Midbrain (tissue), 1 donor: Measurements from ENCODE around the gene TSPAN18.

ENCODE experiments used
- DNase-seq: peaks from one replicate; lab custom pipeline; 2025; lab: John Stamatoyannopoulos, UW

Gene TSPAN18

DNA sequence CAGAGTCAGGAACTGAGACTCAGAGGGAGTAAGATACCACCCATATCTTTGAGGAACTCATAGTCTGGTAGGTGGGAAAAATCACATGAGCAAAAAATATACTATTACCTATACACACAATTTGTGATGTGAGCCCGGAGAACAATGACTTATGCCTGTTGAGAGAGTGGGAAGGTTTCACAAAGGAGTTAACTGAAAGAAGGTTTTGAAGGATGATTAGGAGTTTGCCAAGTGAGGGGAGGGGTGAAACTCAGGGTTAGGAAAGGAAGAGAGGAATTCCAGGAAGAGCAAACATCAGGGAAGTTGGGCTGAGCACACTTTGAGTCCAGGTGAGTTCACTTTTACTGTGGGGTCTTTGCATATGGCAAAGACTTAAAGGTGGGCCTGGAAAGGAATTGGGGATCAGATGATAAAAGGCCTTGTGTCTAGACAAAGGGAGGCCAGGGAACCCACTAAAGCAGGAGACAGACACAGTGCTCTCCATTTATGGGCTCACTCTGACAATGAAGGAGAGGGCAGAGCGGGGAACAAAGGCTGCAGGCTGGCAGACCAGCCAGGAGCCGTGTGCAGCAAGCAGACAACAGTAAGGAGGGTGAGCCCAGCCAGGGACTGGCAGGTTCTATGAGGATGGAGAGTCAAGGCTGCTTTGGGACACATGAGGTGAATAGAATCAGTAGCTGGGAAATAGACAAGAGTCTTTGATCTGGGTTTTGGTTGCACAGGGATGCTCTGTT is 33.1 kb downstream of the TSPAN18 start:
- no peak for DNase-seq

DNA sequence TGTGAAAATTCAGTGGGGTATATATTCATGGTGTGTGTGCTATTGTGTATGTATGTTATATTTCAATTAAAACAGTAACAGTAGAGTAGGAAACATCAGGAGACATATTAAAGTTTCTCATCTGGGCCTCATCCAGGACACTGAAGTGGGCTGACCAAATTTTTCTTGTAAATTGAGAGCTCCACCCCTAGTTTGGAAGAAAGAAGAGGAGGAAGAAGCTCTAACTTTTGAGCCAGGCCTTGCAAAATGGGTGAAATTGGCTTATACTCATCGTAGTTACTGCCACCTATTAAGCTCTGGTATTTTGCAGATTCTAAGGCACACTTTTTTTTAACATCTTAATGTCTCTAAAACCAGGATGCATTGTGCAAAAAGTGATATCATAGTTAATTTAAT is 33.7 kb downstream of the TSPAN18 start:
- DNase-seq = no peak

DNA sequence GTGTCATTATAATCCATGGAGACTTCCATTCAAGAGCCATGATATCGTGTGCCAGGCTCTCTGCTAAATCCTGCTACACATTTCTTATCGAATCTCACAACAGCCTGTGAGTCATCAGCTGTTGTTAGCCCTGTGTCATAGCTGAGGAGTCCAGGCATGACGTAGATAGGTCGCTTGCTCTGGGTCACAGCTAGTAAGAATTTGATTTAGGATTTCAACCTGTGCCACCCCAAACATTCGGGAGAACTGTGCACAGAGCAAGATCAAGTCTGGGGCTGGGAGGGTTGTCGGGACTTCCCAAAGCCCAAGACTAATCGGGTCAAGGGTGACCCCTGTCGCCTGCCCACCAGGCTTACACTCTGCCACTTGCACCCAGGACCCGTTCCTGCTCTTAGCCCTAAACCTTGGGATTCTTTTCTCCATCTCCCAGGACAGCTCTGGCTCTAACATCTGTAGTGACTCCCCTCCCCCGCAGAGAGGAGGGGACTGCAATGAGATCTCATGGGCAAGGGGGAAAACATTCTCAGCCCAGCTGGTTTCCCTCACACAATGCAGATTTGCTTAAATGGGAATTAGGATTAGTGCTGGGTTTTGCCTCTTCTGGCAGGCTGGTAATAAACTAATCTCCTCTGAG is 34.3 kb downstream of the TSPAN18 start:
- no peak for DNase-seq

DNA sequence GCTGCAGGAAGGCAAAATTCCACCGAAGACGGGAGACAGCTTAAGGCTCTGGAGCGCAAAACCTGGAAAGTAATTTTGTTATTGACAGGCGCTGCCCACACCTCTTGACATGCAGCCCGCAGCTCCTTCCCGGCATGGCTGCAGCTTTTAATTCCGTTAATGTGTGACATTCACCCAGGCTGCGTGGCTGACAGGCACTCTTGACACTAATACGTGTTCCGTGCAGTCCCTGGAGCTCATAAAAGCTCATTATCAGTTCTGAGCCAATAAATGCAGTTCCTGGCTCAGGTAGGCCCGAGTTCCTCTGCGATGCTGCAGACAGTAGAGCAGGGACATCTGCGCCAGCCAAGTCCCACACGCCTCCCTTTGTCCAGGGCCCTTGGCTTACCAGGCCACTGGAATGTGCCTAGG is 34.8 kb downstream of the TSPAN18 start:
- DNase-seq = no peak

DNA sequence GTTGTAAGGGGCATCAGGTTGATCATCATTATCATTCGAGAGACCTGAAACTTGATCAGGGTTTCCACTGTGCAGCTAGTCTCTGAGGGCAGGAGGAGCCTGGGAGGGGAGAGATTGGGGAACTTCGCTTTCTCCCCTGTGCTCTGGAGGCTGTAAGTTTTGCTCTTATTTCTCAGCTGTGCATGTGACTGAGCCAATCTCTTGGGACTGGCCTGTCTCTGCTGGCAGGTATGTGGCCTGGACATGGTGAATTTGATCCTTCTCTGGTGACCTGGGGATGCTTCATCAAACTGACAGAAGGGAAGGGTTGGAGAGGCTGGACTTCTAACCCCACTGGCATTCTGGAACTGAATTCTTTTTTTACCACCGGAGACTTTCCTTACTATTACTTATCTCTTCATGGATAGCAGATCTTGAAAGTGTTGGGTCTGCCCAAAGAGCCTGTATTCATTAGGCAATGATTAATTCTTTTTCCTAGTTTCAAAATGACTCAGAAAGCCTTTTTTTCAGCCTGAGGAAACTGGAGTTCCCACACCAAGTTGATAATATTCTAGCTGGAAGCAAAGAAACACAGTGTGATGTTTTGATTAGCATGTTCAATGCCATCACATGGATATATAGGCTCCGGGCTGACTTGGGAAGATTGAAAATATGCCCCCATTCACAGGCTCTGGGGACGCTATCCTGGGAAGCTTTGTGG is 36.5 kb downstream of the TSPAN18 start:
- DNase-seq = no peak

DNA sequence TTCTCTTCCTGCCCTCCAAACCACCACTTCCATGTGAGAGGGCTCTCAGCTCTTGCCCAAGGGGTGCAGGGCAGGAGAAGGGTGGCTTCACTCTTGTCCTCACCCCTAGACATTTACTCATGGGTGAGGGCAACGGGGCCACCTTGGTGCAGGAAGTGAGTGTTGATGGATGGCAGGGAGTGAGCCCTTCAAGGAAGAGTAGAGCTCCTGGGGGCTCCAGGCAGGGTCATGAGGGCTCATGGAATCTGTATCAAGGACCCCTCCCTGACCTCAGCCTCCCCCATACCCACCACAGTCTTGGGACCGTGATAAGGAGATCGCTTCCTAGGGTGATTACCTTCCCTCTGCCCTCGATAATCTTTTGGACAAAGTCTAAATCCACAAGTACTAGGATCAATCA is 37.8 kb downstream of the TSPAN18 start:
- DNase-seq = no peak

DNA sequence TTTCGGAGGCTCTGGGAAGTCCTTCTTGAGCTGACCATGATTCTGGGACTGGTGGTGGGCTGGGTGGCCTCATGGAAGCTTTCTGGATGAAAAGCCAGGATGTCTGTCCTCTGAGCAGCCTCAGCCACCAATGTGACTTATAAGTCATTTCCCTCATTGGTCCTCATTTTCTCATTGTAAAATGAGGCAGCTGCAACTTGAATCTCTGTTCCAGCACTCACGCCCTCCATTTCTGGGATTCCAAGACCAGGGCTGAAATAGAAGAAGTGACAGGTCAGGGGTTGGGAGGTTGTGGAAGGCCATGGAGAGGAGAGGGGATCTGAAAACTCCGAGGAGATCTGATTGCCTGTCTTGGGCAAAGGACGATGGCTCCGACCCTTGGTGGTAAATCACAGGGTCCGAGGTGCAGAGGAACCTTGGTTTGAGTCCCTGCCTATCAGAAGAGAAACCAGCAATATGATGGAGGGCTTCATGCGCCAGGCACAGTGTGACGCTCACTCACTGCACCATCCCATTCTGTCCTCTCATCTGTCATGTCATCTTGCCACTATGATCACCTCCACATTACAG is 38.3 kb downstream of the TSPAN18 start:
- DNase-seq = no peak

DNA sequence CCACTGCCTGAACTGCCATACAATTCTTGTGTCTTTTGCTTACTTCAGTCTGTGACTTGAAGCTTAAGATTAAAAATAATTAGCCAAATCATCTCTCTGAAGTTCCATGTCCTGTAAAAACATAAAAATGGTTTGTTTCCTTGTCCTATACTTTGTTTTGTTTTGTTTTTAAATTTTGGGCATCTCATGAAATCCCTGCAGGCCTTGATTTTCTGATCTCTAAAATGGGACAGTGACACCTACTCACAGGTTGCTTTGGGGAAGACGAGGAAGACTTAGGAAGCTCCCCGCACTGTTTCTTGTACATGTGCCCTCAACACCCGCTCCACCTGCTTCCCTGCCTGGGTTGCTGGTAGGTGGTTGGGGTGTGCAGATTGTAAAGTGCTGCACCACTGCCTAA is 38.9 kb downstream of the TSPAN18 start:
- no peak for DNase-seq

DNA sequence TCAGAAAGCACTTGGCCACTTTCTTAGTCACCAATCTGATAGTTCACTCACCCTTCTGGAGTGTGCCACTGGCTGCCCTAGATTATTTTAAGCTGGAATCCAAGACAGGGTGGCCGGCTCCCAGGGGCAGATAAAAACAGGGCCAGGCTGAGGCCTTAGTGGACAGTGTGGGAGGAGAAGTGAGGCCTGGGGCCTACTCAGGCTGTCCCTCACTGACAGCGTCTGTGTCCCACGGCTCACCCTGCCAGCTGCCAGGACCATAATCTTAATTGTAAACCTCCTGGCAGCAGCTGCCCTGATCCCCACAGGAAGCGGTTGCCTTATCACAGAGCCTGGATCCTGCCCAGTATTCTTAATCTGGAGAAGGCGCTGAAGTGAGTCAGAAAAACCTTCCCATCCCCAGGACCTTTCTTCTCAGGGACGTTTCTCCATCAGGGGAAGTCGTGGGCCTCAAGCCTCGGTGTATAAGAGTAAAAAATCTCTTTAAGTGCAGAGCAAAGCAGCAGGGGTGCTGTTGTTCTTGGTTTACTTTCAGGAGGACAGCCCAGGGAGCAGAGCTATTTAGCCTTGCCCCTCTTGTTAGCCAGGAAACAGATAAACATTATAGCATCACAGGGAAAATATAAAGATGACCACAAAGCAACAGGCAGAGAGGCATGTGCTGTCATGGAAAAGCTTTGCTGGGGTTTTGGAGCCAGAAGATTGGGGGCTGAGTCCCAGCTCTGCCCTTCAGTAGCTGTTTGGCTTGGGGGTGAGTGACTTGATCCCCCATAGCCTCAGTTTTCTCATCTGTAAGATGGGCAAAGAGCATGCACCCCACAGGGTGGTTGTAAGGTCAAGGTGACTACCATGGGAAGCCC is 39.6 kb downstream of the TSPAN18 start:
- no peak for DNase-seq

DNA sequence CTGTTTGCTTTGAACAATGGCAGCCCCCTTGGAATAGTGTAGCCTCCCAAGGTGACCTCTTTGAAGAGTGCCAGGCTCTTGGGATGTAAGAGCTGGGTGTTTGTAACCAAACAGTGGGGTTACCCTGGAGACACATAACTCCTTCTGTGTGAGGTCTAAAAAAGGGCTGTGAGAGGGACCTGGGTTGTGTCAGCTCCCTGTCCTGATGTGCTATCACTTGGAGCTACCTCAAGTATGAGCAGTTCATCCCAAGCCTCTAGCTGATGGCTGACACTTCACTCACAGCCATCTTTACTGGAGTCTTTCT is 40.2 kb downstream of the TSPAN18 start:
- DNase-seq = no peak

DNA sequence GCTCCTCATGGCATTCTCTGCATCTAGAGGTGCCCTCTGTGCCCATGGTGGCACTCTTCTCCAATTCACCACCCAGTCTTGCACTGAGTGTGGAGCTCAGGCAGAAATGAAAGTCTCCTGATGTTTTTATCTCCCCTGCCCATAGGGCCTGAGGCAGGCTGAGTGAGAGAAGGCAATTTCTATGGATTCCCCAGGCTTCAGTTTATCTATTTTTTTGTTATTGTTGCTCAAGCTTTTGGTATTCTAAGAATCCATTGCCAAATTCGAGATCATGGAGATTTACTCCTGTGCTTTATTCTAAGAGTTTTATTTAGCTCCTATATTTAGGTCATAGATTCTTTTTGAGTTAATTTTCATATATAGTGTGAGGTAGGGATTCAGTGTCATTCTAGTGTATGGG is 40.7 kb downstream of the TSPAN18 start:
- DNase-seq = no peak

DNA sequence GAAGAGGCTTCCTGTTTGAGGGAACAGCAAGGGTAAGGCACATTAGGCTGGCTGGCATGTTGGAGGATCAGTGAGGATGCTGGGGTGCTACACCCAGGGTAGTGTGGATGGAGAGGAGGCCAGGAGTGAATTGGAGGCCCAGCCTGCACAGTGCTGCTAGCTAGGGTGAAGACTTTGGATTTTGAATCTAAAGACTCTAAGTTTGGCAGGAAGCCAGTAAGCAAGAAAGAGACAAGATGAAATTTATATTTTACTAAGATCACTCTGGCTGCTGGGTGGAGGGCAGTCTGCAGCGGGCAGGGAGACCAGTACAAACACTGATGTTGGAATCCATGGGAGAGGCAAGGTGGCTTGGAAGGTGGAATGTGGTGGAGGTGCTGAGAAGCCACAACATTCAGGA is 43.6 kb downstream of the TSPAN18 start:
- no peak for DNase-seq

DNA sequence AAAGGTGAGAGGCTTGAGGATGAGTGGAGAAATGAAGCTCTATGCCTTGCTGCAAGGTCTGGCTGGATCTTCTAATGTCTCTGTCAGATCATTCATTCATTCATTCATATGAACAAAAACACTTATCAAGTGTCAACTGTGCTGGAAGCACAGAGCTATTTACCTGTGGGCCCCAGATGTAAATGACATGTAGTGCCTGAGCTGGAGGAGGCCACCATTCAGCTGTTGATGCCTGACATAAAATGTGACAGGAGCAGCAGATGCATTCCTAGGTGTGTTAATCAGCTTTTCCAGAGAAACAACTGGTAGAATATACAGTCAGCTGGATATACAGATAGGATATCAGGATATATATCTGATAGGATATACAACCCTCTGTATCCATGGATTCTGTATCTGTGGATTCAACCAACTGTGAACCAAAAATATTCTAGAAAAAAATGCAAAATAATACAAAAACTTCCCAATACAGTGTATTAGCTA is 44.5 kb downstream of the TSPAN18 start:
- DNase-seq = no peak

DNA sequence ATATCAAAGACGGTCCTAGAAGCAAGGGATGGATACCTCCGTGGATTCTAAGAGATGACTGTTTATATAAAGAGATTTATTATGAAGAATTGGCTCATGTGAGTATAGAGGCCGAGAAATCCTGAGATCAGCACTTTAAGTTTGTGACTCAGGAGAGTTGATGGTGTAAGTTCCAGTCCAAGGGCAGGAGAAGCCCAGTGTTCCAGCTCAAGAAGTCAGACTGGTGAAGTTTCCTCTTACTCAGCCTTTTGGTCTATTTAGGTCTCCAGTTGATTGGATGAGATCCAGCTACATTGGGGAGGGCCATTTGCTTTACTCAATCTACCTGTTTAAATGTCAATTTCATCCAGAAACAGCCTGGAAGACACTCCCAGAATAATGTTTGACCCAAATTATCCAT is 45.1 kb downstream of the TSPAN18 start:
- no peak for DNase-seq

DNA sequence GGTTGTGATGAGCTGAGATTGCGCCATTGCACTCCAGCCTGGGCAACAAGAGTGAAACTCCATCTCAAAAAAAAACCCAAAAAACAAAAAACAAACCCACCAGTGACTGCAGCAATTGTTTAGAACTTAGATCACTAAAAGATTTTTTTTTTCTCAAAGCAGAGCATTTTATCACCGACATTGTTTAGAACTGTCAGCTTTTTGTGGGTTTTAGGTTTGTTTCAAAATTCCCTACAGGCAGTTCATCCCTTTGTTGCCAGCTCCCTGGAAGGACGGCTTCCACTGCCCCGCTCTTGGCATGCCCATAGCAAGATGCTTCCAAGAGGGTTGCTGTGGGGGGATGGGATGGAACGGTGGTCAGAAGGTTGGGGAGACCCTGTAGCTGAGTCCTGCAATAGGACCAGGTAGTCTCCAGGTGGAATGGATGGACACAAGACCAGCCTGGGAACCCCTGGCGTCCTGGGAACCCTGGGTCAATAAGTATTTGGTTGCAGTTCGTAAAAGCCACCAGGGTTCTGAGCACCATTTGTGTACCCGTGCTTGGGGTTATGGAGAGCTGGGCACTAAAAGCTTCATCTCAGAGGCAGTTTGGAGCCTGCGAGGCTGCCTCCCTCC is 46.7 kb downstream of the TSPAN18 start:
- DNase-seq = no peak

DNA sequence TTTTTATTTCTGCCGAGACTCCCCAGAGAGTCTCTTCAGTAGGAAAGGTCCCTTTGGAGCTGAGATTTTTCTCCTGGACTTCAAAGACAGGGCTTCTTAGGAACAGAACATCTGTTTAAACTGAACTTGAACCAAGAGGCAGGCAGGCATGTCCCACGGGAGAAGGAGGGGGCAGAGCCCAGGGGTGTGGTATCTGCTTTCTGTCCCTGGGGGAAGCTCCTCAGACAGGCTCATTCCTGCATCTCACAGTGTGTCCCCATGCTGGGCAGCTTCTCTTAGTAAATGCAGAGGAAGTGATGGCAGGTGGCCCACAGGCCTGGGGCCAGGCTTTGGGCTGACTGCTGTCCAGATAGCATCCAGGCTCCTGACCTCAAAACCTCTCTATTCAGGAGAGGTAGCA is 47.3 kb downstream of the TSPAN18 start:
- DNase-seq = no peak

DNA sequence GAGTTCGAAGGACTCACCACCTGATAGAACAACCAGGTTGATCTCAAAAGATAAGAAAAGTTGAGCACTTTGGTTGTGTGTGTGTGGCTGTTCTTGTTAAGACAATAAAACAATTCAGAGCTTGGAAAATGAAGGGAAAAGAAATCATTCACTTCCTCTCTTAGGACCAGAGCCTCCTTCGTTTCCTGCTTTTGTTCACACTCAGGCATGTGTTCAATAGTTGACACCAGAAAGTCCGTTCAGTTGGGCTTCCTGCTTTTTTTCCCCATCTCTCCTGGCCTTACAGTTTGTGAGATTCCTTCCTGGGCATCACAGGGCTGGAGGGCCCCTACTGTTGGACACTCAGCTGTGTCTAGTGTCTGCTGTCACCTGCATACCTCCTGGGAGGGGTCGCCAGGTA is 48.0 kb downstream of the TSPAN18 start:
- DNase-seq = no peak

DNA sequence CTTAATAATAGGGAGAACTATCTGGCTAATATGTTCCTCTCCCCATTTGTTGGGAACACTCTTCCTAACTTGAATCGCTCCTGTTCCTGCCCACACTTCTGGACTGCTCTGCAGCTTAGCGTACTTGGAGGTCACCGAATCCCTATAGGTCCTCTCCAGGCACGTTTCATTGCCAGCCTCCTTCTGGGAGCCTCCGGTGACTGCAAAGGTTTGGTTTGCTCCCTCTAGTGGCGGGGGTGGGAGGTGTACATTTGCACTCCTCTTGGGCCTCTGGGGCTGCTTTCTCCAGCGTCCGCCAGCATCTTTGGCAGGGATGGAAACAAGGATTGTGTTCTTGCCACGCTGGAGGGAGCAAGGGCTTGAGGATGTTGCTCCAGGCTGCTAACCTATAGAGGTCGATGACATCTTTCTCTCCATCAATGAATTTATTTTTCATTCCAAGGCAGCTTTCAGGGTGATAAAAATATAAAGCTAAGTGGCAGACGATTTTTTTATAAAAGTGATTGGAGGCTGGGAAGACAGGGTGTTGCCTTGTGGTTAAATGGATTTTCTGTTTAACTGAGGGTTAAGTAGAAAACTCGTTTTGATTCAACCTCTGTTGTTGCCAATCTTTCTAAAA is 48.7 kb downstream of the TSPAN18 start:
- DNase-seq = peak; percentile 6

DNA sequence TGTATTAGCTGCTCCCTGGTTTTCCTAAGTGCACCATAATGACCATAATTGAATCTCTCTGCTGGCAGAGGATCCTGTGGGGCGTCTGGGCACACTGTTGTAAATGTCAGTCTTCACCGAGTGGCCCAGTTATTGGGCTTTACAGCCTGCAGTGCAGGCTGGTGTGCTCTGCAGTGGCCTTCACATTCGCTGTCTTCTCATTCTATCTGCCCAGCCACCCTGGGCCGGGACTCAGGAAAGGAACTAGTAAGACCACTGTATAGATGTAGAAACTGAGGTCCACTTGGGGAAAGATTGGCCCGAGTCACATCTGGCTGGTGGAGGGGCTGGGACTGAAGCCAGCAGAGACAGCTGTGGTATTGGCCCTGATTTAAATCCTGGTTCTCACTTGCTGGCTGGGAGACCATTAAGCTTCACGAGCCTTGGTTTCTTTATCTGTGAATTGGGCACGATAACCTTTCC is 49.3 kb downstream of the TSPAN18 start:
- no peak for DNase-seq

DNA sequence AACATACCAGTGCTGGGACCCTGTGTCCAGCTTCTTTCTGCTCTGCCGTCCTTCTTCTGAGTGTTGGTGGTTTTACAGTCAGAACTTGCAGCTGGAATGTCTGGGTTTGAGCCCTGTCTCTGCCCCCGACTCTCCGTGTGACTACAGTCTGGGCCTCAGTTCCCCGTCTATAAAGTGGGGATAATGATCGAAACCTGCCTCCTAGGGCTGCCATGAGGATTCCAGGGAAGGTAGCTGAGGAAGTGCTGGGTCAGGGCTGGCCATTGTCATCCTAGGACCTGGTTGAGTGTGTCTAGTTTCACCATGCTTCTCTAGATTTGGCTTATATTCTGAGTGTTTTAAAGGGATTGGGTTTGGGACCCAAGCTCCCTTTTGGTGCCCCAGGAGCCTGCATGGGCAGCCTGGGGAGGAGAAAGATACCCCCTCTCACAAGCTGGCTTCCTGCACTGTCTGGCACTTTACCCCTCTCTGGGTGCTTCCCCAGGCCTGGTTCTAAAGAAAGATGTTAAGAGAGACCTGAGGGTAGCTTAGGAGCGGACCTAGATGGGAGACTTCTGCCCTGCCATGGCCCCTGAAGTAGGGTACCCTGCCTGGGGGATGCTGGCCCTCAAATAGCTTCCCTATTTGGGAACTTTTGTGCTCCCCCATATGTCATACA is 49.9 kb downstream of the TSPAN18 start:
- no peak for DNase-seq
